HepG2 (cell line): ENCODE data around the gene CHCHD6. TPM values are rescaled to one million over a fixed set of nuclear protein-coding genes. Genes with fewer than 3 reads are reported as not detected.

Experiments used
- ATAC-seq: fragments of 200-7000 bp; cut with Tn5 transposase; 3 replicates; pipeline ENCODE4 v1.9.1; 2020; ENCODE audit warnings: mild to moderate bottlenecking, moderate library complexity
- BruUV-seq: library from RNA; stranded (reverse); fragments of 400-500 nt; replicated peaks from 2 replicates; lab custom pipeline; 2021; lab: Mats Ljungman, UMichigan
- CTCF ChIA-PET: fragments of 300-600 bp; formaldehyde crosslinking; extraction: SDS; loops from one replicate; lab custom pipeline; 2021; ENCODE audit warnings: low total read pairs, inconsistent platforms, low intra/inter-chr PET ratio; lab: Yijun Ruan, JAX
- POLR2A ChIA-PET: fragments of 350-600 bp; sonication (Branson Sonifier 250); formaldehyde crosslinking; loops from one replicate; lab custom pipeline; 2020; ENCODE audit warnings: antibody characterized with exemption, inconsistent platforms; lab: Yijun Ruan, JAX
- DNase-seq: peaks from one replicate; pipeline ENCODE4 v3.0.0-alpha.2; 2015; ENCODE audit warnings: low spot score
- FAIRE-seq: peaks from 3 replicates; lab custom pipeline; 2011; peaks lifted over from hg19 to GRCh38; lab: Jason Lieb, UNC
- H2AFZ ChIP-seq: one replicate; pipeline ENCODE4 v1.6.1; 2011; ENCODE audit warnings: low read length, inconsistent platforms
- H3K27ac ChIP-seq: fragments of 300-600 bp; 3 replicates; pipeline ENCODE4 v1.8.0; 2011; ENCODE audit warnings: mixed run types, mild to moderate bottlenecking, mixed read lengths, low read length, inconsistent platforms; ENCODE audit not compliant: insufficient read depth; ENCODE audit errors: extremely low read length
- H3K27me3 ChIP-seq, 2 experiments: fragments of 200-600 bp in 1 of 2; 2 replicates in 1 of 2; 3 replicates in 1 of 2; pipeline versions ENCODE4 v1.6.0 to v1.8.0; 2011; ENCODE audit warnings: low read length in 2 of 2, mild to moderate bottlenecking in 2 of 2, moderate library complexity in 2 of 2, inconsistent platforms in 1 of 2; ENCODE audit not compliant: insufficient read depth in 2 of 2, control insufficient read depth in 1 of 2
- H3K36me3 ChIP-seq, 2 experiments: fragments of 200-600 bp in 1 of 2; replicated peaks in 1 of 2; 2 replicates in 1 of 2; 3 replicates in 1 of 2; pipeline versions ENCODE4 v1.5.1 to v1.8.0; 2011; ENCODE audit warnings: low read length in 2 of 2, inconsistent platforms in 1 of 2; ENCODE audit not compliant: insufficient read depth in 2 of 2, control insufficient read depth in 1 of 2
- H3K4me1 ChIP-seq: 2 replicates; pipeline ENCODE4 v1.5.1; 2012; ENCODE audit warnings: low read length, inconsistent platforms; ENCODE audit not compliant: insufficient read depth
- H3K4me2 ChIP-seq: 2 replicates; pipeline ENCODE4 v1.6.0; 2011; ENCODE audit warnings: low read depth, low read length, inconsistent platforms
- H3K4me3 ChIP-seq, 3 experiments: fragments of 200-600 bp in 1 of 3; sonication (generic), shearing (Covaris generic) in 1 of 3; replicated peaks in 1 of 3; 2 replicates each; pipeline ENCODE4 v1.5.1; 2011 to 2016; ENCODE audit warnings: low read length in 3 of 3, inconsistent platforms in 2 of 3, low read depth in 2 of 3, mild to moderate bottlenecking in 2 of 3, control low read depth in 1 of 3, mixed read lengths in 1 of 3; ENCODE audit not compliant: insufficient read depth in 1 of 3
- H3K79me2 ChIP-seq: one replicate; pipeline ENCODE4 v1.6.1; 2011; ENCODE audit warnings: low read length, inconsistent platforms; ENCODE audit not compliant: insufficient read depth
- H3K9ac ChIP-seq: 2 replicates; pipeline ENCODE4 v1.6.0; 2011; ENCODE audit warnings: mild to moderate bottlenecking, low read depth, low read length, inconsistent platforms; ENCODE audit not compliant: insufficient read depth
- H3K9me3 ChIP-seq: 2 replicates; pipeline ENCODE4 v1.5.1; 2012; ENCODE audit warnings: mild to moderate bottlenecking, low read length
- H4K20me1 ChIP-seq: 2 replicates; pipeline ENCODE4 v1.6.0; 2011; ENCODE audit warnings: inconsistent platforms, mild to moderate bottlenecking, low read length, moderate library complexity; ENCODE audit not compliant: insufficient read depth
- ISL2 ChIP-seq: sonication (generic); formaldehyde crosslinking; IDR thresholded peaks from 2 replicates; pipeline ENCODE4 v1.5.0; 2020; ENCODE audit warnings: missing genetic modification reagents
- KDM5B ChIP-seq: sonication (generic); formaldehyde crosslinking; IDR thresholded peaks from 2 replicates; pipeline ENCODE4 v1.4.0; 2020; ENCODE audit warnings: missing genetic modification reagents, mild to moderate bottlenecking, borderline replicate concordance
- MAFG ChIP-seq: sonication (generic); formaldehyde crosslinking; IDR thresholded peaks from 2 replicates; pipeline ENCODE4 v1.5.1; 2020; ENCODE audit warnings: mild to moderate bottlenecking, missing genetic modification reagents
- NCOA1 ChIP-seq: sonication (generic); formaldehyde crosslinking; IDR thresholded peaks from 2 replicates; pipeline ENCODE4 v1.9.0; 2021; ENCODE audit warnings: missing genetic modification reagents
- SPEN ChIP-seq: sonication (generic); formaldehyde crosslinking; IDR thresholded peaks from 2 replicates; pipeline ENCODE4 v1.5.1; 2020; ENCODE audit warnings: low read depth, mild to moderate bottlenecking, missing genetic modification reagents
- TBX3 ChIP-seq: fragments of 450-650 bp; IDR thresholded peaks from 2 replicates; pipeline ENCODE4 v1.6.1; 2017; ENCODE audit warnings: antibody characterized with exemption, mild to moderate bottlenecking, inconsistent platforms, borderline replicate concordance
- THAP7 ChIP-seq: sonication (generic); formaldehyde crosslinking; IDR thresholded peaks from 2 replicates; pipeline ENCODE4 v1.8.1; 2023; ENCODE audit warnings: mild to moderate bottlenecking, missing genetic modification reagents
- ZBTB8A ChIP-seq: sonication (generic); formaldehyde crosslinking; IDR thresholded peaks from 2 replicates; pipeline ENCODE4 v1.4.0; 2020; ENCODE audit warnings: mild to moderate bottlenecking, low read depth, missing genetic modification reagents, borderline replicate concordance
- ZNF17 ChIP-seq: sonication (generic); formaldehyde crosslinking; IDR thresholded peaks from 2 replicates; pipeline ENCODE4 v1.5.0; 2020; ENCODE audit warnings: mild to moderate bottlenecking, missing genetic modification reagents
- ZNF251 ChIP-seq: sonication (generic); formaldehyde crosslinking; IDR thresholded peaks from 2 replicates; pipeline ENCODE4 v1.9.0; 2021; ENCODE audit warnings: mild to moderate bottlenecking, missing genetic modification reagents
- ZNF317 ChIP-seq: sonication (generic); formaldehyde crosslinking; IDR thresholded peaks from 2 replicates; pipeline ENCODE4 v1.5.0; 2020; ENCODE audit warnings: mild to moderate bottlenecking, missing genetic modification reagents
- WGBS: methylation state at CpG from one replicate; pipeline ENCODE4 v1.1.6; 2017; ENCODE audit warnings: low lambda C conversion rate; 5-methylcytosine and 5-hydroxymethylcytosine counted together
- in situ Hi-C: cut with HindIII; loops from 2 replicates; pipeline ENCODE4 v1.10.0; 2017; ENCODE audit warnings: low pct_unique_long_range_greater_than_20kb; ENCODE audit not compliant: extremely low pct_ligation_motif_present
- intact Hi-C: fragments of 100-400 bp; cut with micrococcal nuclease; formaldehyde crosslinking; loops from one replicate; pipeline ENCODE4 v1.10.0; 2022; ENCODE audit not compliant: unreplicated experiment
- polyA plus RNA-seq, 8 experiments: library from polyadenylated mRNA; depleted of rRNA in 3 of 8; stranded (reverse) in 7 of 8; unstranded in 1 of 8; fragments of >200 nt; fragmentation: Illumina TruSeq in 4 of 8; extraction: Trizol in 4 of 8; gene quantifications; 2 replicates each; pipeline versions ENCODE4 v1.2.1 to v1.2.3, GENCODE V29; 2011 to 2016; ENCODE audit warnings: low read depth in 4 of 8, missing spikeins in 1 of 8, mixed read lengths in 1 of 8; ENCODE audit not compliant: insufficient read depth in 1 of 8
- total RNA-seq, 5 experiments: library from RNA; depleted of rRNA; stranded (reverse); fragments of >200 nt; fragmentation: Illumina TruSeq; extraction: Trizol; gene quantifications; 2 replicates each; pipeline ENCODE4 v1.2.3, GENCODE V29; 2016; ENCODE audit warnings: low read depth in 1 of 5
- TF ChIP-seq, protein P1 (sequence below): IDR thresholded peaks from 2 replicates; pipeline ENCODE4 v1.6.1; 2016; ENCODE audit warnings: missing compliant biosample characterization, missing genetic modification reagents, borderline replicate concordance

Gene CHCHD6
- total and polyA plus RNA-seq, 2 of the 13 experiments (the other 11 are each of a cell fraction or from before 2014, with no cell fraction given) = 20.3 to 20.8 TPM

DNA sequence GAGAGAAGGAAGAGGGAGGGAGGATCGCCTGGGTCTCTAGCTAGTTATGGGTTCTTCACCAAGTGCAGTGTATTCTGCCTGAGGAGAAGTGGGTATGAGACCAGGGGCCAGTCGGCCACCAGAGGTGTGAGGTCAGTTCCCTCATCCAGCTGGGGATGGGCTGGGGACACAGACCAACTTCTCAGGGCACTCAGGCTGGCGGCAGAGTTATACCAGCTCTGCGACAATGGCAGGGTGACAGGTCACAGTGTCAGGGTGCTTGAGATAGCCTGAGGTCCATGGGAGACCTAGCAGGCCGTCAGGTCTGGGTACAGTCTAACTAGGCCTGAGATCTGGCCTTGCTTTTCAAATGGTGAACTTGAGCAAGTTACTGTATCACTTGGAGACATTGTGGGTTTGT lies 247.5 kb downstream of the CHCHD6 start:
- no peaks in the 10 kb centered on the region for H3K27me3 ChIP-seq
- no peak overlapping the region for H3K9ac ChIP-seq
- H3K79me2 ChIP-seq = no peaks in the 10 kb centered on the region
- H3K4me3 ChIP-seq = no peak overlapping the region
- ATAC-seq (no peak), FAIRE-seq (no peak), DNase-seq (no peak)
- H4K20me1 ChIP-seq = no peaks in the 10 kb centered on the region
- H3K4me1 ChIP-seq = no peaks in the 10 kb centered on the region
- intact Hi-C loops (no loop called here), in situ Hi-C loops (no loop called here)
- no peaks in the 10 kb centered on the region for H3K9me3 ChIP-seq
- TF ChIP-seq SPEN (CRISPR knock-in tag) (no peak), ZNF251 (CRISPR knock-in tag) (no peak), ZNF17 (CRISPR knock-in tag) (no peak), TBX3 (no peak), ISL2 (no peak), NCOA1 (CRISPR knock-in tag) (no peak), ZNF317 (no peak), THAP7 (CRISPR knock-in tag) (no peak), ZBTB8A (CRISPR knock-in tag) (no peak), KDM5B (no peak), MAFG (CRISPR knock-in tag) (no peak)
- TF ChIP-seq, protein P1, sequence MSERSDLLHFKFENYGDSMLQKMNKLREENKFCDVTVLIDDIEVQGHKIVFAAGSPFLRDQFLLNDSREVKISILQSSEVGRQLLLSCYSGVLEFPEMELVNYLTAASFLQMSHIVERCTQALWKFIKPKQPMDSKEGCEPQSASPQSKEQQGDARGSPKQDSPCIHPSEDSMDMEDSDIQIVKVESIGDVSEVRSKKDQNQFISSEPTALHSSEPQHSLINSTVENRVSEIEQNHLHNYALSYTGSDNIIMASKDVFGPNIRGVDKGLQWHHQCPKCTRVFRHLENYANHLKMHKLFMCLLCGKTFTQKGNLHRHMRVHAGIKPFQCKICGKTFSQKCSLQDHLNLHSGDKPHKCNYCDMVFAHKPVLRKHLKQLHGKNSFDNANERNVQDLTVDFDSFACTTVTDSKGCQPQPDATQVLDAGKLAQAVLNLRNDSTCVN (CRISPR knock-in tag) = no peak
- no peak overlapping the region for H3K27ac ChIP-seq
- 100% methylated on average over 1 of the region's 5 CpGs for WGBS
- no peak overlapping the region for H3K4me2 ChIP-seq
- BruUV-seq = no TSS peak
- ChIA-PET POLR2A (no interaction called here), CTCF (no interaction called here)
- no peak overlapping the region for H2AFZ ChIP-seq
- peaks cover 0 to 7% of the 10 kb centered on the region in 2 experiments; a peak in 1 of 5 replicates for H3K36me3 ChIP-seq
